ENCODE measurements around the gene MTRF1L.
"Not testable (repeated sequence)": the region's sequence is repeated elsewhere in the genome, so short reads cannot be mapped to it uniquely, and the experiment has no call there.

MTRF1L gene

GRCh38 chr6:153023977-153024708, 21.6 kb upstream of the MTRF1L start:
- no peaks in the 10 kb centered on the region for H3K9me3 Mint-ChIP-seq
- H3K4me3 Mint-ChIP-seq, result no peak overlapping the region
- no peak overlapping the region for H3K27ac Mint-ChIP-seq
- peak; percentile 81 for ATAC-seq
- H3K36me3 Mint-ChIP-seq, result no peaks in the 10 kb centered on the region
- H3K4me1 Mint-ChIP-seq, result peaks cover 5% of the 10 kb centered on the region
- H3K27me3 Mint-ChIP-seq, result peaks cover 12% of the 10 kb centered on the region

GRCh38 chr6:153018355-153018754, 15.8 kb upstream of the MTRF1L start:
- H3K4me1 Mint-ChIP-seq, result no peaks in the 10 kb centered on the region
- H3K4me3 Mint-ChIP-seq, result no peak overlapping the region
- no peaks in the 10 kb centered on the region for H3K36me3 Mint-ChIP-seq
- no peak overlapping the region for H3K27ac Mint-ChIP-seq
- no peak for ATAC-seq
- no peaks in the 10 kb centered on the region for H3K9me3 Mint-ChIP-seq
- H3K27me3 Mint-ChIP-seq, result peaks cover 23% of the 10 kb centered on the region

GRCh38 chr6:153016846-153017245, 14.3 kb upstream of the MTRF1L start:
- ATAC-seq, result no peak
- Mint-ChIP-seq H3K4me1 (no peaks in the 10 kb centered on the region), H3K9me3 (no peaks in the 10 kb centered on the region), H3K4me3 (no peak overlapping the region), H3K36me3 (no peaks in the 10 kb centered on the region), H3K27me3 (peaks cover 23% of the 10 kb centered on the region), H3K27ac (no peak overlapping the region)

DNA sequence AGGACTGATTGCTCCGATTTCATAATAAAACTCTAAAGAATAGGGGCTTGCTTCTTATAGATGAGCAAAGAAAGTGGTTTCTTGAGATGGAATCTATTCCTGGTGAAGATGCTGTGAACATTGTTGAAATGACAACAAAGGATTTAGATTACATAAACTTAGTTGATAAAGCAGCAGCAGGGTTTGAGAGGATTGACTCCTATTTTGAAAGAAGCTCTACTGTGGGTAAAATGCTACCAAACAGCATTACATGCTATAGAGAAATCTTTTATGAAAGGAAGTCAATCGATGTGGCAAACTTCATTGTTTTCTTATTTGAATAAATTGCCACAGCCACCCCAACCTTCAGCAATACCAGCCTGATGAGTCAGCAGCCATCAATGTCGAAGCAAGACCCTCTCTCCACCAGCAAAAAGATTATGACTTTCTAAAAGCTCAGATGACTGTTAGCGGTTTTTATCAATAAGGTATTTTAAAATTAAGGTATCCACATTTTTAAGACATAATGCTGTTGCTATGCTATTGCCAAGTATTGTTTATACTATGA, 12.7 kb upstream of the MTRF1L start:
- H3K36me3 Mint-ChIP-seq, result no peaks in the 10 kb centered on the region
- H3K27me3 Mint-ChIP-seq, result peaks cover 23% of the 10 kb centered on the region
- H3K9me3 Mint-ChIP-seq, result no peaks in the 10 kb centered on the region
- no peak for ATAC-seq
- H3K27ac Mint-ChIP-seq, result no peak overlapping the region
- no peak overlapping the region for H3K4me3 Mint-ChIP-seq
- no peaks in the 10 kb centered on the region for H3K4me1 Mint-ChIP-seq

DNA sequence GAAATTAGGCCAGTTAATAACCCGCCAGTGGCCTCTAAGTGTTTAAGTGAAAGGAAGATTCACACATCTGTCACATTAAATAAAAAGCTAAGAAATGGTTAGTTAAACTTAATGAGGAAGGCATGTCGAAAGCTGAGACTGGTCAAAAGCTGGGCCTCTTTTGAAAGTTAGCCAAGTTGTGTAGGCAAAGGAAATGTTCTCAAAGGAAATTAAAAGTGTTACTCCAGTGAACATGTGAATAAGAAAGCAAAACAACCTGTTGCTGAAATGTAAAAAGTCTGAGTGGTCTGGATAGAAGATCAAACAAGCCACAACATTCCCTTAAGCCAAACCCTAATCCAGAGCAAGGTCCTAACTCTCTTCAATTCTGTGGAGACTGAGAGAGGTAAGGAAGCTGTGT, 10.9 kb upstream of the MTRF1L start:
- H3K4me1 Mint-ChIP-seq, result no peaks in the 10 kb centered on the region
- no peak for ATAC-seq

GRCh38 chr6:153012856-153013255, 10.3 kb upstream of the MTRF1L start:
- H3K4me3 Mint-ChIP-seq, result no peak overlapping the region
- H3K36me3 Mint-ChIP-seq, result no peaks in the 10 kb centered on the region
- H3K4me1 Mint-ChIP-seq, result no peaks in the 10 kb centered on the region
- ATAC-seq, result no peak
- H3K9me3 Mint-ChIP-seq, result no peaks in the 10 kb centered on the region
- peaks cover 12% of the 10 kb centered on the region for H3K27me3 Mint-ChIP-seq
- H3K27ac Mint-ChIP-seq, result no peak overlapping the region

More for the DNA sequence above, 10.9 kb upstream of the MTRF1L start:
- H3K9me3 Mint-ChIP-seq, result no peaks in the 10 kb centered on the region
- H3K27ac Mint-ChIP-seq, result no peak overlapping the region
- H3K36me3 Mint-ChIP-seq, result no peaks in the 10 kb centered on the region
- peaks cover 18% of the 10 kb centered on the region for H3K27me3 Mint-ChIP-seq
- no peak overlapping the region for H3K4me3 Mint-ChIP-seq

DNA sequence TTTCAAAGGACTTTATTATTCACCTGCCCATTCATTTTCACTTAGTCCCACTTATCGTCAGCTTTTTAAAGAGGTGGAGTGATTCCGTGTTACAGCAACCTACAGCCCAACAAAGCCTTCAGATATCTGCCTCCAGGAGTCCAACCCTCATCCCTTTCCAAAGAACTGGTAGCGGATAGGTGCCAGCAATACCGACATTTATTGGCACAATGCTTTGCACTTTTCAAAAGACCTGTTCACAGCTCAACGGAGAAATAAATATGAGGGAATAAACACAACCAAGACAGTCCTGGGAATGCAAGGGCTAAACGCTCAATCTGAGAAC, 819 bp upstream of the MTRF1L start:
- peak; percentile 1 for ATAC-seq
- no peaks in the 10 kb centered on the region for H3K9me3 Mint-ChIP-seq
- H3K27ac Mint-ChIP-seq, result peak overlapping the region; percentile 83
- H3K27me3 Mint-ChIP-seq, result no peaks in the 10 kb centered on the region
- H3K4me1 Mint-ChIP-seq, result peaks cover 31% of the 10 kb centered on the region
- H3K36me3 Mint-ChIP-seq, result peaks cover 10% of the 10 kb centered on the region
- H3K4me3 Mint-ChIP-seq, result peak overlapping the region; percentile 95

GRCh38 chr6:153001767-153002612, 519 bp downstream of the MTRF1L start:
- H3K4me3 Mint-ChIP-seq, result peak overlapping the region; percentile 95
- peaks cover 15% of the 10 kb centered on the region for H3K36me3 Mint-ChIP-seq
- no peaks in the 10 kb centered on the region for H3K9me3 Mint-ChIP-seq
- peaks cover 33% of the 10 kb centered on the region for H3K4me1 Mint-ChIP-seq
- peak; percentile 53 for ATAC-seq
- H3K27ac Mint-ChIP-seq, result peak overlapping the region; percentile 83
- no peaks in the 10 kb centered on the region for H3K27me3 Mint-ChIP-seq

DNA sequence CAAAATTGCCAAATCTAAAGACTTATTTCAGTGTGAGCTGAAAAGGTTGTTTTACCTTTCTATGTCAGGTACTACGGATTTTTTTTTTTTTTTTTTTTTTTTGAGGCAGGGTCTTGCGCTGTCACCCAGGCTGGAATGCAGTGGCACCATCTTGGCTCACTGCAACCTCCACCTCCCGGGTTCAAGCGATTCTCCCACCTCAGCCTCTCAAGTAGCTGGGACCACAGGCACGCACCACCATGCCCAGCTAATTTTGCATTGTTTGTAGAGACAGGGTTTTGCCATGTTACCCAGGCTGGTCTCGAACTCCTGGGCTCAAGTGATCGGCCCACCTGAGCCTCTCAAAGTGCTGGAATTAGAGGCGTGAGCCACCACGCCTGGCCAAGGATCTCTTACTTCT, 1.7 kb downstream of the MTRF1L start:
- peak overlapping the region; percentile 95 for H3K4me3 Mint-ChIP-seq
- H3K9me3 Mint-ChIP-seq, H3K27me3 Mint-ChIP-seq, ATAC-seq: not testable (repeated sequence)
- H3K4me1 Mint-ChIP-seq, result peaks cover 38% of the 10 kb centered on the region
- H3K36me3 Mint-ChIP-seq, result peaks cover 21% of the 10 kb centered on the region
- H3K27ac Mint-ChIP-seq, result peak overlapping the region; percentile 23

GRCh38 chr6:153000243-153000642, 2.3 kb downstream of the MTRF1L start:
- peaks cover 38% of the 10 kb centered on the region for H3K4me1 Mint-ChIP-seq
- H3K4me3 Mint-ChIP-seq, result peak overlapping the region; percentile 24
- H3K36me3 Mint-ChIP-seq, result peaks cover 21% of the 10 kb centered on the region
- ATAC-seq, result no peak
- peak overlapping the region; percentile 23 for H3K27ac Mint-ChIP-seq
- no peaks in the 10 kb centered on the region for H3K27me3 Mint-ChIP-seq
- H3K9me3 Mint-ChIP-seq, result no peaks in the 10 kb centered on the region

DNA sequence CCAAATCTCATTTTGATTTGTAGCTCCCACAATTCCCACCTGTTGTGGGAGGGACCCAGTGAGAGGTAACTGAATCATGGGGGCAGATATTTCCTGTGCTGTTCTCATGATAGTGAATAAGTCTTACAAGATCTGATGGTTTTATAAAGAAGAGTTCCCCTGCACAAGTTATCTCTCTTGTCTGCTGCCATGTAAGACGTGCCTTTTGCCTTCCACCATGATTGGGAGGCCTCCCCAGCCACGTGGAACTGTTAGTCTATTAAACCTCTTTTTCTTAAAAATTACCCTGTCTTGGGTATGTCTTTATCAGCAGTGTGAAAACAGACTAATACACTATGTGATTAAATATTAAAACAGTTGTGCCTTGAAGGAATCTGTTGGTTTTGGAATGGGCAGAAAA, 3.0 kb downstream of the MTRF1L start:
- not testable (repeated sequence) for H3K9me3 Mint-ChIP-seq, H3K27ac Mint-ChIP-seq, ATAC-seq, H3K27me3 Mint-ChIP-seq, H3K4me3 Mint-ChIP-seq
- H3K4me1 Mint-ChIP-seq, result peaks cover 38% of the 10 kb centered on the region
- H3K36me3 Mint-ChIP-seq, result peaks cover 21% of the 10 kb centered on the region

DNA sequence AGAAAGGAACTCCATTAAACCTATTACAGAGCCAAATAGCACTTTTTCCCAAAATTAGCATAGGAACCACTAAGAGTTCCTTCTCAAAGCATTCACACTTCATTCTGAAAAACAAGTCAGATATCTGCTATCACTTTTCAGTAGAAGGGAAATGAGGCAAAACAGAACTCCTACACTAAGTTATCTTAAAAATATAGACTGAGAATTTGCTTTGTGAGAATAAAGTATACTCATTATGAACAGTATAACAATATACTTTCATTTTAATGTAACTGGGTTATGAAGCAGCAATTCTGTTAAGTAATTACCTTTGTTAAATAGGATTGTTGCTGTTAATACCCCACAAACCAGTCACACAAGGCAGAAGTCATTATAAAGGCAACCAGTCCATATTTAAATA, 8.7 kb downstream of the MTRF1L start:
- Mint-ChIP-seq H3K27me3 (no peaks in the 10 kb centered on the region), H3K9me3 (no peaks in the 10 kb centered on the region), H3K4me3 (no peak overlapping the region), H3K4me1 (peaks cover 8% of the 10 kb centered on the region), H3K36me3 (peaks cover 36% of the 10 kb centered on the region), H3K27ac (no peak overlapping the region)
- ATAC-seq, result no peak

DNA sequence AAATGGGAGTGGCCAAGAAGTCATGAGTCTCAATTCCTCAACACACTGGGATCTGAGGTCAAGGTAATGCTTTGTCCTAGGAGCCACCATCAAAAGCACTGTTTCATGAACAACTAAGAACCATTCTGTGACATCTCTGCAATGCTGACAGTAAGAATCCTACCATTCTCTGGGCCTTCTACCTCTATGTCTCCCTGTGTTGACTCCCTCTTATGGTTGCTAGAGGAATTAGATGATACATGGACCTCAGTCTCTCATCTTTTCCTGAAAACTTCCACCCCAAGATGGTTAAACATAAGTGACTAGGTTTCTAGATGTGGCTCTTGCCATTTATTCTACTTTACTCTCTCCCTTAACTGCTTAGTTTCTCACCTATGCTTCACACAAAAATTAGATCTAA, 9.1 kb downstream of the MTRF1L start:
- no peaks in the 10 kb centered on the region for H3K9me3 Mint-ChIP-seq
- H3K4me1 Mint-ChIP-seq, result peaks cover 7% of the 10 kb centered on the region
- H3K27ac Mint-ChIP-seq, result no peak overlapping the region
- ATAC-seq, result no peak
- no peaks in the 10 kb centered on the region for H3K27me3 Mint-ChIP-seq
- peaks cover 36% of the 10 kb centered on the region for H3K36me3 Mint-ChIP-seq
- H3K4me3 Mint-ChIP-seq, result no peak overlapping the region

GRCh38 chr6:152986978-152987377, 15.5 kb downstream of the MTRF1L start:
- ATAC-seq, result no peak
- peaks cover 23% of the 10 kb centered on the region for H3K36me3 Mint-ChIP-seq
- peaks cover 23% of the 10 kb centered on the region for H3K4me1 Mint-ChIP-seq
- no peak overlapping the region for H3K4me3 Mint-ChIP-seq
- H3K27ac Mint-ChIP-seq, result no peak overlapping the region
- H3K27me3 Mint-ChIP-seq, result no peaks in the 10 kb centered on the region
- no peaks in the 10 kb centered on the region for H3K9me3 Mint-ChIP-seq

- not testable (repeated sequence) for H3K4me3 Mint-ChIP-seq, H3K9me3 Mint-ChIP-seq, ATAC-seq, H3K27me3 Mint-ChIP-seq, H3K27ac Mint-ChIP-seq
- Mint-ChIP-seq H3K4me1 (peaks cover 37% of the 10 kb centered on the region), H3K36me3 (peaks cover 26% of the 10 kb centered on the region)
Observed at GRCh38 chr6:152985300-152985699, 17.2 kb downstream of the MTRF1L start.

DNA sequence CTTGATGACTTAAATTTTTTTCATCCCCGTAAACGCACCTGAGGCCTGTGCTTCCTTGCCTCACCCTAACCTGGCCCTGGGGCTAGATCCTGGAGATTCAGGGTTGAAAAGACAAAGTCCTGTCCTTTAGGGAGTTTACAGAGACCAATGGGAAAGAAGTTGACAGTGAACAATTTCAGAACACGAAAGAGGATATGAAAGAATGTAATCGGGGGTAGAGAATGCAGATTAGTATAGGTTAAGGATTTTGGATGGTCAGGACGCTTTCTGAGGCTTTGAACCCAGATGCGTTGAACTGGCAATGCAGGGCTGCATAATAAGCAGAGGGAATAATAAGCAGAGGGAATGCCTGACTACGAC, 18.0 kb downstream of the MTRF1L start:
- H3K27me3 Mint-ChIP-seq, result no peaks in the 10 kb centered on the region
- H3K36me3 Mint-ChIP-seq, result peaks cover 25% of the 10 kb centered on the region
- ATAC-seq, result peak; percentile 19
- H3K4me3 Mint-ChIP-seq, result peak overlapping the region; percentile 87
- H3K27ac Mint-ChIP-seq, result peak overlapping the region; percentile 88
- peaks cover 41% of the 10 kb centered on the region for H3K4me1 Mint-ChIP-seq
- no peaks in the 10 kb centered on the region for H3K9me3 Mint-ChIP-seq
